Measurements from ENCODE around the gene TUSC2.

GRCh38 chr3:50279255-50280016 is 48.6 kb downstream of the TUSC2 start:
- no peak for TF ChIP-seq CTCF (IDR thresholded peaks at IDR 0.05; ENCODE audit: low read length)
- no peak for TF ChIP-seq EZH2 (optimal IDR thresholded peaks at IDR 0.05; ENCODE audit: low read depth, low read length)
- TF ChIP-seq EZH2phosphoT487 (IDR thresholded peaks at IDR 0.05; ENCODE audit: low read length), result no peak

Measured in MM.1S (cell line).